GM12878 (cell line): ENCODE results near the gene PUS7L. TPM values are rescaled to one million over a fixed set of nuclear protein-coding genes. Genes with fewer than 3 reads are reported as not detected.

Experiments
- ATAC-seq: fragments of 200-7000 bp; cut with Tn5 transposase; 3 replicates; pipeline ENCODE4 v1.9.1; 2020; ENCODE audit warnings: mild to moderate bottlenecking, moderate library complexity
- BruUV-seq: library from RNA; stranded (reverse); fragments of 400-500 nt; replicated peaks from 2 replicates; lab custom pipeline; 2021; lab: Mats Ljungman, UMichigan
- CTCF ChIA-PET: fragments of 300-600 bp; sonication (Branson Sonifier 250); formaldehyde crosslinking; extraction: SDS; loops from one replicate; lab custom pipeline; 2021; ENCODE audit warnings: inconsistent platforms; lab: Yijun Ruan, JAX
- POLR2A ChIA-PET: fragments of 350-600 bp; formaldehyde crosslinking; extraction: SDS; loops from one replicate; lab custom pipeline; 2021; ENCODE audit warnings: inconsistent platforms; lab: Charles Lee
- RAD21 ChIA-PET: fragments of 300-600 bp; sonication (Branson Sonifier 250); formaldehyde crosslinking; loops from one replicate; lab custom pipeline; 2023; ENCODE audit warnings: antibody characterized with exemption; ENCODE audit not compliant: unreplicated experiment; lab: Charles Lee
- SMC1A ChIA-PET: fragments of 300-600 bp; sonication (Branson Sonifier 250); formaldehyde crosslinking; loops from one replicate; lab custom pipeline; 2023; ENCODE audit not compliant: unreplicated experiment, uncharacterized antibody; lab: Charles Lee
- DNase-seq: peaks from one replicate; pipeline ENCODE4 v3.0.0-alpha.2; 2011; ENCODE audit warnings: low read depth, low spot score
- FAIRE-seq: peaks from 3 replicates; lab custom pipeline; 2011; peaks lifted over from hg19 to GRCh38; lab: Jason Lieb, UNC
- H2AFZ ChIP-seq: 2 replicates; pipeline ENCODE4 v1.6.0; 2011; ENCODE audit warnings: low read depth, low read length, control low read depth; ENCODE audit not compliant: control insufficient read depth
- H3K27ac ChIP-seq: 2 replicates; pipeline ENCODE4 v1.5.1; 2011; ENCODE audit warnings: control low read depth; ENCODE audit not compliant: control insufficient read depth, insufficient read depth
- H3K27me3 ChIP-seq, 2 experiments: replicated peaks in 1 of 2; 2 replicates each; pipeline versions ENCODE4 v1.6.0 to v1.6.1; 2011; ENCODE audit warnings: low read length in 1 of 2; ENCODE audit not compliant: control insufficient read depth in 2 of 2, insufficient read depth in 2 of 2
- H3K36me3 ChIP-seq, 2 experiments: 2 replicates each; pipeline ENCODE4 v1.5.1; 2011; ENCODE audit warnings: low read length in 1 of 2; ENCODE audit not compliant: control insufficient read depth in 2 of 2, insufficient read depth in 2 of 2
- H3K4me1 ChIP-seq: 2 replicates; pipeline ENCODE4 v1.6.1; 2011; ENCODE audit warnings: mild to moderate bottlenecking, low read length, moderate library complexity, mixed read lengths; ENCODE audit not compliant: control insufficient read depth, insufficient read depth
- H3K4me2 ChIP-seq: 2 replicates; pipeline ENCODE4 v1.6.0; 2011; ENCODE audit warnings: control low read depth; ENCODE audit not compliant: control insufficient read depth, insufficient read depth
- H3K4me3 ChIP-seq: fragments of 200-600 bp; sonication (generic); 2 replicates; pipeline ENCODE4 v1.5.1; 2016
- H3K79me2 ChIP-seq: 2 replicates; pipeline ENCODE4 v1.6.0; 2011; ENCODE audit warnings: low read length; ENCODE audit not compliant: control insufficient read depth, insufficient read depth
- H3K9ac ChIP-seq: 2 replicates; pipeline ENCODE4 v1.8.0; 2011; ENCODE audit warnings: low read length, control low read depth, mixed read lengths; ENCODE audit not compliant: control insufficient read depth, insufficient read depth
- H3K9me3 ChIP-seq: replicated peaks from 3 replicates; pipeline ENCODE4 v1.5.1; 2011; ENCODE audit warnings: mild to moderate bottlenecking, low read length; ENCODE audit not compliant: control insufficient read depth, insufficient read depth
- H4K20me1 ChIP-seq: 2 replicates; pipeline ENCODE4 v1.6.0; 2011; ENCODE audit not compliant: control insufficient read depth, insufficient read depth
- BHLHE40 ChIP-seq, 2 experiments: fragments of 450-650 bp in 1 of 2; IDR thresholded peaks; 2 replicates each; pipeline ENCODE4 v1.6.1; 2011 to 2017; ENCODE audit warnings: low read depth in 2 of 2, borderline replicate concordance in 1 of 2, improper control_type of control experiment in 1 of 2, low read length in 1 of 2, mild to moderate bottlenecking in 1 of 2
- FOXM1 ChIP-seq: IDR thresholded peaks from 2 replicates; pipeline ENCODE4 v1.6.1; 2012; ENCODE audit warnings: low read depth, mild to moderate bottlenecking, inconsistent platforms, low read length, moderate library complexity
- HCFC1 ChIP-seq: fragments of 150-350 bp; IDR thresholded peaks from 2 replicates; pipeline ENCODE4 v1.6.1; 2014; ENCODE audit warnings: low read length
- KDM1A ChIP-seq: fragments of 200-600 bp; sonication (generic); IDR thresholded peaks from 2 replicates; pipeline ENCODE4 v1.6.1; 2016; ENCODE audit warnings: borderline replicate concordance
- MEF2B ChIP-seq: fragments of 450-650 bp; IDR thresholded peaks from 2 replicates; pipeline ENCODE4 v1.6.1; 2018; ENCODE audit warnings: mild to moderate bottlenecking, moderate library complexity; ENCODE audit not compliant: partially characterized antibody, poor library complexity, severe bottlenecking
- NFIC ChIP-seq: IDR thresholded peaks from 2 replicates; pipeline ENCODE4 v1.6.1; 2012; ENCODE audit warnings: low read depth, mild to moderate bottlenecking, inconsistent platforms, low read length, moderate library complexity
- POLR2AphosphoS5 ChIP-seq: IDR thresholded peaks from 2 replicates; pipeline ENCODE4 v1.6.1; 2011; ENCODE audit warnings: mild to moderate bottlenecking, low read length, inconsistent platforms
- RFX5 ChIP-seq: IDR thresholded peaks from 2 replicates; pipeline ENCODE4 v1.6.1; 2011; ENCODE audit warnings: low read depth, low read length, improper control_type of control experiment
- SMARCA5 ChIP-seq: fragments of 450-650 bp; IDR thresholded peaks from 2 replicates; pipeline ENCODE4 v1.6.1; 2017; ENCODE audit warnings: mild to moderate bottlenecking
- TARDBP ChIP-seq: IDR thresholded peaks from 2 replicates; pipeline ENCODE4 v1.6.1; 2016; ENCODE audit warnings: borderline replicate concordance
- ZBED1 ChIP-seq: IDR thresholded peaks from 2 replicates; pipeline ENCODE4 v1.6.1; 2016; ENCODE audit warnings: borderline replicate concordance
- ZNF207 ChIP-seq: fragments of 450-650 bp; IDR thresholded peaks from 2 replicates; pipeline ENCODE4 v1.6.1; 2014; ENCODE audit warnings: antibody characterized with exemption, mild to moderate bottlenecking, borderline replicate concordance
- WGBS: methylation state at CpG from one replicate; pipeline ENCODE4 v1.1.6; 2016; ENCODE audit warnings: low lambda C conversion rate; ENCODE audit not compliant: insufficient replicate concordance, insufficient coverage; ENCODE audit errors: missing lambda C conversion rate; 5-methylcytosine and 5-hydroxymethylcytosine counted together
- in situ Hi-C: fragments of 300-500 bp; cut with MboI; formaldehyde crosslinking; loops from 9 replicates; pipeline ENCODE4 v1.14.3; 2018; ENCODE audit warnings: mixed read lengths
- intact Hi-C: fragments of 100-400 bp; cut with micrococcal nuclease; formaldehyde crosslinking; loops from one replicate; pipeline ENCODE4 v1.14.2; 2022; ENCODE audit not compliant: unreplicated experiment
- polyA plus RNA-seq, 11 experiments: library from polyadenylated mRNA; depleted of rRNA in 4 of 11; unstranded in 6 of 11; stranded (reverse) in 5 of 11; fragments of >200 nt; fragmentation: Nextera tagmentation in 4 of 11; fragmentation: Illumina TruSeq in 1 of 11; extraction: Ambion mirVana in 4 of 11; extraction: Trizol in 1 of 11; gene quantifications; 1 replicate in 1 of 11; 2 replicates in 10 of 11; pipeline versions ENCODE4 v1.2.1 to v1.2.3, GENCODE V29; 2011 to 2016; ENCODE audit warnings: inconsistent platforms in 2 of 11, missing spikeins in 2 of 11, low read depth in 1 of 11
- total RNA-seq, 4 experiments: library from RNA; depleted of rRNA in 3 of 4; stranded (reverse); fragments of >200 nt in 3 of 4; fragmentation: Illumina TruSeq in 1 of 4; extraction: Trizol in 1 of 4; gene quantifications; 2 replicates each; pipeline versions ENCODE4 v1.2.1 to v1.2.3, GENCODE V29; 2013 to 2021
- TF ChIP-seq, protein P1 (sequence below): fragments of 450-650 bp; IDR thresholded peaks from 2 replicates; pipeline ENCODE4 v1.6.1; 2018; ENCODE audit warnings: mild to moderate bottlenecking, low read depth, moderate library complexity; ENCODE audit not compliant: partially characterized antibody
- TF ChIP-seq, protein P2 (sequence below): IDR thresholded peaks from 2 replicates; pipeline ENCODE4 v1.6.1; 2012; ENCODE audit warnings: low read length, inconsistent platforms
- TF ChIP-seq, protein P3 (sequence below): fragments of 450-650 bp; formaldehyde crosslinking; IDR thresholded peaks from 2 replicates; pipeline ENCODE4 v1.4.0; 2022; ENCODE audit warnings: mild to moderate bottlenecking, moderate library complexity

Gene PUS7L
- total and polyA plus RNA-seq, 10 of the 15 experiments (the other 5 are each of a cell fraction or from before 2014, with no cell fraction given), result 7.2 to 42.1 (median 19.6) TPM

DNA sequence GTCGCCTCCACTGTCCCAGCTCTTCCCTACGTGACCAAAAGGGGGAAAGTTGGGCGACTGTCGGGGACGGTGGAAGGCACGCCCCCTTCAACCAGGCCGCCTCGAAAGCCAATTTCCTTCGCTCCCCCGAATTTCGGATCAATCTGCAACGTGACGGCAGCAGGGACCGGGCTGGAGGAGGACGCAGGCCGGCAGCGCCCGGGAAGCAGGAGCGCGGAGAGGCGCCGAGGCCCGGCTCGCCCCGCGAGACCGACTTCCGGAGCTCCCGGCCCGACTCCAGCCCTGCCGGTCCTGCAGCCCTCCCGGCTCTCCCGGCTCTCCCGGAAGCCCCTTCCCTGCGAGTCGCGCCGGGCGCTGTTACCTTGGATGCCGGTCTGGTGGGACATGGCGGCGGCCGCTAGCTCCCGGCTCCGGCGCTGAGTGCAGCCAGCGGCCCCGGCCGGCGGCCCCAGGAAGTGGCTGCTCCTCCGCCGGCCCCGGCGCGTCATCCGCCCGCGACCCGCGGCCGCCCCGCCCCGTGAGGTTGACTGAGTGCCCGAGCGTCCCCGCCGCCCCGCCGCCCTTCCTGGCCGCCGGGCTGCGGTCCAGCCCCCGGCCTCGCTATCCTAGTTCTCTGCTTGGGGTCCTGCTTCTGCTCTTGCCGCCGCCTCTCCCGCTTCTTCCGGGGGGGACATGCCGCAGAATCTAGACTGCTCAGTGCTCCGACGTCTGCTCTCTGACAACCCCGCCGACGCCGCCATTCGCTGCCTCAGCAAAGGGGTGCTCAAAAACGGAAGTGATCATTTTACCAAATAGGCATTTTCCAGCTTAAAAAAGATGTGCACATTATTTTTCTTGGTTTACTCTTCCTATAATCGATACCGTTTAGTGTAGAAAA lies 47.5 kb upstream of the PUS7L start, which contains the start of gene TWF1:
TWF1 (minus strand) TSS at position 458 of the 877 bp plus-strand sequence; CDS start at position 386, 72 bp downstream.
- intact Hi-C loops, result loop anchor here (2.0 kb wide), 1 partner anchor 77 kb away; no protein-coding TSS in a partner anchor
- peak within 1 kb of the TSS; percentile 84 for H3K4me3 ChIP-seq
- no peak for TF ChIP-seq TARDBP
- no peak for TF ChIP-seq RFX5
- peak; percentile 85 for TF ChIP-seq POLR2AphosphoS5
- TF ChIP-seq, protein P1, sequence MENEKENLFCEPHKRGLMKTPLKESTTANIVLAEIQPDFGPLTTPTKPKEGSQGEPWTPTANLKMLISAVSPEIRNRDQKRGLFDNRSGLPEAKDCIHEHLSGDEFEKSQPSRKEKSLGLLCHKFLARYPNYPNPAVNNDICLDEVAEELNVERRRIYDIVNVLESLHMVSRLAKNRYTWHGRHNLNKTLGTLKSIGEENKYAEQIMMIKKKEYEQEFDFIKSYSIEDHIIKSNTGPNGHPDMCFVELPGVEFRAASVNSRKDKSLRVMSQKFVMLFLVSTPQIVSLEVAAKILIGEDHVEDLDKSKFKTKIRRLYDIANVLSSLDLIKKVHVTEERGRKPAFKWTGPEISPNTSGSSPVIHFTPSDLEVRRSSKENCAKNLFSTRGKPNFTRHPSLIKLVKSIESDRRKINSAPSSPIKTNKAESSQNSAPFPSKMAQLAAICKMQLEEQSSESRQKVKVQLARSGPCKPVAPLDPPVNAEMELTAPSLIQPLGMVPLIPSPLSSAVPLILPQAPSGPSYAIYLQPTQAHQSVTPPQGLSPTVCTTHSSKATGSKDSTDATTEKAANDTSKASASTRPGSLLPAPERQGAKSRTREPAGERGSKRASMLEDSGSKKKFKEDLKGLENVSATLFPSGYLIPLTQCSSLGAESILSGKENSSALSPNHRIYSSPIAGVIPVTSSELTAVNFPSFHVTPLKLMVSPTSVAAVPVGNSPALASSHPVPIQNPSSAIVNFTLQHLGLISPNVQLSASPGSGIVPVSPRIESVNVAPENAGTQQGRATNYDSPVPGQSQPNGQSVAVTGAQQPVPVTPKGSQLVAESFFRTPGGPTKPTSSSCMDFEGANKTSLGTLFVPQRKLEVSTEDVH, result no peak
- no peak for TF ChIP-seq KDM1A
- TF ChIP-seq, protein P2, sequence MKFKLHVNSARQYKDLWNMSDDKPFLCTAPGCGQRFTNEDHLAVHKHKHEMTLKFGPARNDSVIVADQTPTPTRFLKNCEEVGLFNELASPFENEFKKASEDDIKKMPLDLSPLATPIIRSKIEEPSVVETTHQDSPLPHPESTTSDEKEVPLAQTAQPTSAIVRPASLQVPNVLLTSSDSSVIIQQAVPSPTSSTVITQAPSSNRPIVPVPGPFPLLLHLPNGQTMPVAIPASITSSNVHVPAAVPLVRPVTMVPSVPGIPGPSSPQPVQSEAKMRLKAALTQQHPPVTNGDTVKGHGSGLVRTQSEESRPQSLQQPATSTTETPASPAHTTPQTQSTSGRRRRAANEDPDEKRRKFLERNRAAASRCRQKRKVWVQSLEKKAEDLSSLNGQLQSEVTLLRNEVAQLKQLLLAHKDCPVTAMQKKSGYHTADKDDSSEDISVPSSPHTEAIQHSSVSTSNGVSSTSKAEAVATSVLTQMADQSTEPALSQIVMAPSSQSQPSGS, result no peak
- no peak for TF ChIP-seq FOXM1
- TF ChIP-seq, protein P3, sequence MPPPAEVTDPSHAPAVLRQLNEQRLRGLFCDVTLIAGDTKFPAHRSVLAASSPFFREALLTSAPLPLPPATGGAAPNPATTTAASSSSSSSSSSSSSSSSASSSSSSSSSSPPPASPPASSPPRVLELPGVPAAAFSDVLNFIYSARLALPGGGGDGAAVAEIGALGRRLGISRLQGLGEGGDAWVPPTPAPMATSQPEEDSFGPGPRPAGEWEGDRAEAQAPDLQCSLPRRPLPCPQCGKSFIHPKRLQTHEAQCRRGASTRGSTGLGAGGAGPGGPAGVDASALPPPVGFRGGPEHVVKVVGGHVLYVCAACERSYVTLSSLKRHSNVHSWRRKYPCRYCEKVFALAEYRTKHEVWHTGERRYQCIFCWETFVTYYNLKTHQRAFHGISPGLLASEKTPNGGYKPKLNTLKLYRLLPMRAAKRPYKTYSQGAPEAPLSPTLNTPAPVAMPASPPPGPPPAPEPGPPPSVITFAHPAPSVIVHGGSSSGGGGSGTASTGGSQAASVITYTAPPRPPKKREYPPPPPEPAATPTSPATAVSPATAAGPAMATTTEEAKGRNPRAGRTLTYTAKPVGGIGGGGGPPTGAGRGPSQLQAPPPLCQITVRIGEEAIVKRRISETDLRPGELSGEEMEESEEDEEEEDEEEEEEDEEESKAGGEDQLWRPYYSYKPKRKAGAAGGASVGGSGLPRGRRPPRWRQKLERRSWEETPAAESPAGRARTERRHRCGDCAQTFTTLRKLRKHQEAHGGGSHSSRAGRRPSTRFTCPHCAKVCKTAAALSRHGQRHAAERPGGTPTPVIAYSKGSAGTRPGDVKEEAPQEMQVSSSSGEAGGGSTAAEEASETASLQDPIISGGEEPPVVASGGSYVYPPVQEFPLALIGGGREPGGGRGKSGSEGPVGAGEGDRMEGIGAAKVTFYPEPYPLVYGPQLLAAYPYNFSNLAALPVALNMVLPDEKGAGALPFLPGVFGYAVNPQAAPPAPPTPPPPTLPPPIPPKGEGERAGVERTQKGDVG, result no peak
- TF ChIP-seq BHLHE40 (IDR thresholded peaks at IDR 0.05; ENCODE audit: borderline replicate concordance in 1 of 2, low read depth in 2 of 2, low read length in 1 of 2), result peak in 1 of 2 experiments; percentile 52; a peak in 1 of 4 replicates
- no peak for TF ChIP-seq ZBED1
- no peak for TF ChIP-seq NFIC
- no peak for TF ChIP-seq MEF2B
- TF ChIP-seq HCFC1, result peak; percentile 64
- TF ChIP-seq SMARCA5, result peak; percentile 75
- no peak; the same call in 1 of the 2 replicates for TF ChIP-seq ZNF207

More for the DNA sequence above, 47.5 kb upstream of the PUS7L start, which contains the start of gene TWF1:
- peak within 1 kb of the TSS; percentile 74 for H3K4me2 ChIP-seq
- ChIA-PET SMC1A (interaction anchor here (1.1 to 3.8 kb wide), 11 partner anchors 10 to 79 kb away, joined by 3 to 12 read pairs (median 5); partner anchors contain the start of genes IRAK4 and PUS7L), POLR2A (interaction anchor here (0.8 to 3.0 kb wide), 5 partner anchors 9 to 47 kb away, joined by 3 to 24 read pairs (median 3); partner anchors contain the start of genes IRAK4, PUS7L and TMEM117), CTCF (interaction anchor here (2.8 to 3.7 kb wide), 2 partner anchors 46 to 76 kb away, joined by 16 to 21 read pairs; partner anchors contain the start of genes IRAK4 and PUS7L), RAD21 (interaction anchor here (0.7 to 3.0 kb wide), 6 partner anchors 11 to 77 kb away, joined by 3 to 17 read pairs (median 4); partner anchors contain the start of genes IRAK4 and PUS7L)
- peak within 1 kb of the TSS; percentile 93 for H3K9ac ChIP-seq
- H3K27me3 ChIP-seq, result no peaks in the 10 kb centered on the region
- in situ Hi-C loops, result no loop called here
- peaks cover 40% of the 10 kb centered on the region for H3K79me2 ChIP-seq
- ATAC-seq (peak; percentile 95), FAIRE-seq (no peak), DNase-seq (no peak)
- 1% methylated on average over 84 of the region's 89 CpGs for whole genome bisulfite sequencing
- BruUV-seq, result no TSS peak
- peaks cover 0 to 6% of the 10 kb centered on the region in 2 experiments; a peak in 2 of 4 replicates for H3K36me3 ChIP-seq
- H3K27ac ChIP-seq, result peak within 1 kb of the TSS; percentile 96
- no peaks in the 10 kb centered on the region for H4K20me1 ChIP-seq
- H3K9me3 ChIP-seq, result no peaks in the 10 kb centered on the region
- peak within 1 kb of the TSS; percentile 91 for H2AFZ ChIP-seq
- H3K4me1 ChIP-seq, result no peaks in the 10 kb centered on the region
